Measurements from ENCODE around the gene ELOVL5.

- no peak for TF ChIP-seq CTCF (IDR thresholded peaks at IDR 0.05)
- TF ChIP-seq EZH2 (IDR thresholded peaks at IDR 0.05), result no peak
These were observed 10.5 kb upstream of the ELOVL5 start for GRCh38 chr6:53359095-53359842.

All from neural progenitor cell (in vitro differentiated cells).